22Rv1 (cell line): ENCODE results near the gene SHMT2.

Source experiments
- H3K27ac ChIP-seq: fragments of 450-650 bp; 2 replicates; pipeline ENCODE4 v1.5.1; 2017
- ZFX ChIP-seq: fragments of 450-650 bp; IDR thresholded peaks from 2 replicates; pipeline ENCODE4 v1.6.1; 2017; ENCODE audit warnings: antibody characterized with exemption, borderline replicate concordance
- TF ChIP-seq, protein P1 (sequence below): fragments of 450-650 bp; IDR thresholded peaks from 2 replicates; pipeline ENCODE4 v1.5.1; 2017; ENCODE audit warnings: mild to moderate bottlenecking

Gene SHMT2

DNA sequence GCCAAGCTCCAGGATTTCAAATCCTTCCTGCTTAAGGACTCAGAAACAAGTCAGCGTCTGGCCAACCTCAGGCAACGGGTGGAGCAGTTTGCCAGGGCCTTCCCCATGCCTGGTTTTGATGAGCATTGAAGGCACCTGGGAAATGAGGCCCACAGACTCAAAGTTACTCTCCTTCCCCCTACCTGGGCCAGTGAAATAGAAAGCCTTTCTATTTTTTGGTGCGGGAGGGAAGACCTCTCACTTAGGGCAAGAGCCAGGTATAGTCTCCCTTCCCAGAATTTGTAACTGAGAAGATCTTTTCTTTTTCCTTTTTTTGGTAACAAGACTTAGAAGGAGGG lies 4.7 kb downstream of the SHMT2 start:
- TF ChIP-seq ZFX = no peak
- TF ChIP-seq, protein P1, sequence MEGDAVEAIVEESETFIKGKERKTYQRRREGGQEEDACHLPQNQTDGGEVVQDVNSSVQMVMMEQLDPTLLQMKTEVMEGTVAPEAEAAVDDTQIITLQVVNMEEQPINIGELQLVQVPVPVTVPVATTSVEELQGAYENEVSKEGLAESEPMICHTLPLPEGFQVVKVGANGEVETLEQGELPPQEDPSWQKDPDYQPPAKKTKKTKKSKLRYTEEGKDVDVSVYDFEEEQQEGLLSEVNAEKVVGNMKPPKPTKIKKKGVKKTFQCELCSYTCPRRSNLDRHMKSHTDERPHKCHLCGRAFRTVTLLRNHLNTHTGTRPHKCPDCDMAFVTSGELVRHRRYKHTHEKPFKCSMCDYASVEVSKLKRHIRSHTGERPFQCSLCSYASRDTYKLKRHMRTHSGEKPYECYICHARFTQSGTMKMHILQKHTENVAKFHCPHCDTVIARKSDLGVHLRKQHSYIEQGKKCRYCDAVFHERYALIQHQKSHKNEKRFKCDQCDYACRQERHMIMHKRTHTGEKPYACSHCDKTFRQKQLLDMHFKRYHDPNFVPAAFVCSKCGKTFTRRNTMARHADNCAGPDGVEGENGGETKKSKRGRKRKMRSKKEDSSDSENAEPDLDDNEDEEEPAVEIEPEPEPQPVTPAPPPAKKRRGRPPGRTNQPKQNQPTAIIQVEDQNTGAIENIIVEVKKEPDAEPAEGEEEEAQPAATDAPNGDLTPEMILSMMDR = no peak
- peak overlapping the region; percentile 100 for H3K27ac ChIP-seq

DNA sequence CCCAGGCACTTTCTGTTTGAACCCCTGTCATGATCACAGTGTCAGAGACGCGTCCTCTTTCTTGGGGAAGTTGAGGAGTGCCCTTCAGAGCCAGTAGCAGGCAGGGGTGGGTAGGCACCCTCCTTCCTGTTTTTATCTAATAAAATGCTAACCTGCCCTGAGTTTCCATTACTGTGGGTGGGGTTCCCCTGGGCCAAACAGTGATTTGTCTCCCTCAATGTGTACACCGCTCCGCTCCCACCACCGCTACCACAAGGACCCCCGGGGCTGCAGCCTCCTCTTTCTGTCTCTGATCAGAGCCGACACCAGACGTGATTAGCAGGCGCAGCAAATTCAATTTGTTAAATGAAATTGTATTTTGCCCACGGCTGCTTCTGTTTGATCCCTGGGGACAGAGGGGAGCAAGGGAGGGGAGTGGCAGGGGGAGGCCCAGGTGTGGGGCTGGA lies 5.1 kb downstream of the SHMT2 start:
- peak overlapping the region; percentile 100 for H3K27ac ChIP-seq
- TF ChIP-seq, protein P1 = no peak
- TF ChIP-seq ZFX = no peak

GRCh38 chr12:57235017-57235727 lies 5.7 kb downstream of the SHMT2 start:
- H3K27ac ChIP-seq = peak overlapping the region; percentile 100
- TF ChIP-seq, protein P1 = peak; percentile 58
- TF ChIP-seq ZFX = no peak

DNA sequence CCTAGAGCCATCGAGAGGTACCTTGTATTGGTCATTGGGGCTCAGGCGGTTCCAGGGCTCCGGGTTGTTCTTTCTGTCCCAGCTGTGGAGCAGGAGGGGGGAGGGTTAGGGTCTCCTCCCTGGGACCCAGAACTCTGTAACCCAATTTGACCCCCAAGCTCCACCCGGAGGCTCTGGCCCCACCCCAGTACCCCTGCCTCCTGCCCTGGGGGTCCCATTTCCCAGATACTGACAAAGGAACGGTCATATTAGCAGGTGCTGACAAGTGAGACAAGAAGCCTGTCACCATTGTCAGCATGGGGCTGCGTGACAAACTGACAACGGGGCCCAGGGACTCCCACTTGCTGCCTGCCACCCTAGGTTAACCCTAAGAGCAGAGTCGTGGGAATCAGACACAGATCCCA lies 6.2 kb downstream of the SHMT2 start:
- H3K27ac ChIP-seq = peak overlapping the region; percentile 100
- no peak for TF ChIP-seq ZFX
- TF ChIP-seq, protein P1 = no peak

- H3K27ac ChIP-seq = peak overlapping the region; percentile 100
Observed at GRCh38 chr12:57236201-57236924, 6.9 kb downstream of the SHMT2 start.

DNA sequence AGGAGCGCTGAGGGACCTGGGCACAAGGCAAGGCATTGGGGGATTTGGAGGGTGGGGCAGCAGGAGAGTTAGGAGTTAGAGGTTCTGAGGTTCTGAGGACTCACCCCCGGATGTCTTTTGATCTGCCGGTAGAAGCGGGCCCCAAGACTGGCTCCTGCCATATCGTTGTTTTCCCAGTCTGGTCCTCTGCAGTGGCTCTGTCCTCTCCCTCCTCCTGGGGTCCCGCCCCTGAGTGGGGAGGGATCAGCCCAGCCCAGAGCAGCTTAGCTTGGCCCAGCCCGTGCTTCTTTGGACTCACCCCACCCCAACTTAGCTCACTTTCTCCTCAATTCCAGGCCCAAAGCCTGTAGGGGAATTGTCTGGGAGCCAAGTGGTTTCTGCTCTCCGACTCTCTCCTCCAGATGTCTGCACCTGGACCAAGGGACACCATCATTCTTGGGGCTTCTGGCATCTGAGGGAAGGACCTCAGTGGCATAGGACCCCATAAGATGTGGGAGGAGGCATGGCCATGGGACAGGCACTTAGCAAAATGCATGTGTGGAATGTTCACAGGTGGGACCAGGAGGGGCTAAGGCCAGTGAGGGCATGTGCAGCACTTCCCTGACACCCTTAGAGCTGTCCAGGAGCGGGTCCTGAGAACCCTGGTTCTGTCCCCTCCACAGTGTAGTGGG lies 7.5 kb downstream of the SHMT2 start:
- TF ChIP-seq ZFX = no peak
- TF ChIP-seq, protein P1 = no peak
- H3K27ac ChIP-seq = peak overlapping the region; percentile 100

More at GRCh38 chr12:57236201-57236924, 6.9 kb downstream of the SHMT2 start:
- TF ChIP-seq ZFX = no peak
- TF ChIP-seq, protein P1 = no peak

DNA sequence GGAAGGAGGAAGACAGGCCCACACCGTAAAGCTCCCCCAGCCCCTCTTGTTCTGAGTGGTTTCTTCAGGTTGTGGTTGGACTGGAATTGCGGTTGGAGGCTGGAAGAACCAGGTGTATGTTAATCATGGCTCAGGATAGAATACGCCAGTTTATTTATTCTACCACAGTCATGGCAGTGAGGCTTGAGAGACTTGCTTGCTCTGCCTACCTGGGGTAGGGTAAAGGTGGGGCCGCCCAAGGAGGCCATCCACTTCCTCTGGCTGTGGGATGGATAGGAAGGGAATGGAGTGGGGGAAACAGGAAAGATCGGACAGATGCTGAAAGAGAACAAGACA lies 8.1 kb downstream of the SHMT2 start:
- H3K27ac ChIP-seq = peak overlapping the region; percentile 100
- TF ChIP-seq ZFX = no peak
- TF ChIP-seq, protein P1 = no peak
